HAP-1 (cell line): ENCODE measurements around the gene UBASH3B.
A peak's percentile ranks its signal among the peaks of the same experiment; 100 is the strongest.
"Not testable (repeated sequence)": the region's sequence is repeated elsewhere in the genome, so short reads cannot be mapped to it uniquely, and the experiment has no call there.

Experiments
- DNase-seq, 2 experiments: peaks; one replicate each; pipeline ENCODE4 v3.0.0-alpha.2; 2016 to 2020; ENCODE audit warnings: low spot score in 2 of 2
- H3K27me3 ChIP-seq: fragments of 250-450 bp; sonication (Bioruptor Pico); 2 replicates; pipeline ENCODE4 v1.5.1; 2020; ENCODE audit warnings: low read depth, mild to moderate bottlenecking, moderate library complexity
- H3K36me3 ChIP-seq: fragments of 250-450 bp; sonication (Bioruptor Pico); replicated peaks from 2 replicates; pipeline ENCODE4 v1.5.1; 2020; ENCODE audit warnings: mild to moderate bottlenecking
- H3K4me1 ChIP-seq: fragments of 250-450 bp; sonication (Bioruptor Pico); 2 replicates; pipeline ENCODE4 v1.5.1; 2020; ENCODE audit warnings: mild to moderate bottlenecking
- H3K4me3 ChIP-seq: fragments of 250-450 bp; sonication (Bioruptor Pico); 2 replicates; pipeline ENCODE4 v1.5.1; 2020; ENCODE audit warnings: mild to moderate bottlenecking, moderate library complexity
- H3K9me3 ChIP-seq: fragments of 250-450 bp; sonication (Bioruptor Pico); 2 replicates; pipeline ENCODE4 v1.5.1; 2020; ENCODE audit warnings: mild to moderate bottlenecking, moderate library complexity
- in situ Hi-C: fragments of 300-500 bp; cut with MboI; formaldehyde crosslinking; loops from 3 replicates; pipeline ENCODE4 v1.14.3; 2020; ENCODE audit warnings: low sequenced_read_pairs, inconsistent platforms, mixed read lengths

UBASH3B gene

DNA sequence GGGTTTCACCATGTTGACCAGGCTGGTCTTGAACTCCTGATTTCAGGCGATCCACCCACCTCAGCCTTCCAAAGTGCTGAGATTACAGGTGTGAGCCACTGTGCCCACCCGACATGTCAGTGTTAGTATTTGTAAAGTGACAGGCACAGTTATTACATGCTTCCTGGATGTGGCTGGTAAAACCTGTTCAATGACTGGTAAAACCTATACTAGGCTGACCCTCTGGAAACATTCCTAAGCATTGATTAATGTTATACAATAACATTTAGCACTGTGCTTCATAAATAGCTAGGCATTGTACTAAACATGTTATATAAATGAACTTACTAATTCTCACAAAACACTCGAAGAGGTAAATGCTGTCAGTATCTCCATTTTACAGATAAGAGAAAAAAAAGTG, 206.1 kb downstream of the UBASH3B start:
- Histone ChIP-seq H3K9me3 (no peaks in the 10 kb centered on the region), H3K27me3 (peaks cover 28% of the 10 kb centered on the region), H3K4me1 (no peaks in the 10 kb centered on the region), H3K4me3 (no peak overlapping the region), H3K36me3 (no peaks in the 10 kb centered on the region)
- DNase-seq: no peak
- in situ Hi-C loops: no loop called here

DNA sequence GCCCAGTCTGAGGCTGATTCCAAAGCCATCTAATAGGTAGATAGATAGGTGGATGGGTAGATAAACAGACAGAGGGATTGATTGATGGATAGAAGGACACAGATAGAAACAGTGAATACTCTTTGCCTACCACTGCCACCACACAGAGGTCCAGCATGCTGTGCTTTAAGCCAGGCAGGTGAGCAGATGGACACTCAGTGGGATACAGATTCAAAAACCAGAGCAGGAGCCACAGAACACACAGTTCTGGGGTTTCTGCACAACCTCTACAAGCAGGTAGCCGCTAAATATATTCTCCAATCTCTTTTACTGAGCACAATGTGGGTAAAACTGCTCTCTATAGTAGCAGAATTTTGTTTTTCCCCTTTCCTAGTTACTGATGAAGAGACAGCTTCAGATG, 206.6 kb downstream of the UBASH3B start:
- in situ Hi-C loops: no loop called here
- no peaks in the 10 kb centered on the region for H3K4me1 ChIP-seq
- H3K27me3 ChIP-seq: peaks cover 30% of the 10 kb centered on the region
- DNase-seq: no peak
- no peak overlapping the region for H3K4me3 ChIP-seq
- H3K9me3 ChIP-seq: no peaks in the 10 kb centered on the region
- no peaks in the 10 kb centered on the region for H3K36me3 ChIP-seq

DNA sequence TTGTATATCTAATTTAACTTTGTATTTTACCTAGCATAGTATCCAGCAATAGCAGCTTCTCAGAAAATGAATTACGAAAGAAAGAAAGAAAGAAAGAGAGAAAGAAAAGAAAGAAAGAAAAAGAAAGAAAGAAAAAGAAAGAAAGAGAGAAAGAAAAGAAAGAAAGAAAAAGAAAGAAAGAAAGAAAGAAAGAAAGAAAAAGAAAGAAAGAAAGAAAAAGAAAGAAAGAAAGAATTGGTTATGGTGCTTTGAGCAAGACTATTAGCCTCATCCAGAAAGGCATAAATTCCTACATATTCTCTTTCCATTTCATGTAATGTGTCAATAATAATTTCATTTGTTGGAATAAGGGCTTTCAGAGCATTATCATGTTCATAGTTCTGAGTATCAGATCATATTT, 207.6 kb downstream of the UBASH3B start:
- H3K4me3 ChIP-seq, in situ Hi-C loops, H3K4me1 ChIP-seq, H3K9me3 ChIP-seq, H3K36me3 ChIP-seq, DNase-seq: not testable (repeated sequence)
- H3K27me3 ChIP-seq: peaks cover 34% of the 10 kb centered on the region

DNA sequence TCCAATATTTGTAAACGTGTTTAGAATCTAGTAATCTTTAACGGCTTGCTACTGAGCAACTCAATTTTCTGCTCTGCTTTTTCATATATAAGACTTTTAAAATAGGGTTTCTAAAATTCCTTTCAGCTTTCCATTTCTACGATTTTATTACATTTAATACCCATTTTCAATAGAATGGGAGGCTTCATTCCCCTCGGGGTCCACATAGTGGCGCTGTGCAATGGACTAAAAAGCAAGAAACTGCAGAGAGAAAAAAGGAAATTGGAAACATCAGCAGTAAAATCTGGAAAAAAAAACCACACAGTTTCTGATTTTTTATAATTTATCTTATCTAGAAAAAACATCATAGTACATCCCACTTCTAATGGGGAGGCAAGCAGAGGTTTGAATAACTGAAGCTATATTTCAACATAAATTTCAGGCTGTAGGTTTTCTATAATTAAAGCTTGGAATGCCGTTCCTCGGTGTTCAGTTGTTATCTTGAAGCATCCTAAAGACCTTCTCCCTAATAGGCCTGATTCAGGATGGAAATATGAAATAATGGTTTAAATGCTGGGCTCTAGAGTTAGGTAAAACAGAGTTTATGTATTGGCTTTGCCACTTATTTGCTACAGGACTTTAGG, 208.3 kb downstream of the UBASH3B start:
- Histone ChIP-seq H3K4me1 (no peaks in the 10 kb centered on the region), H3K36me3 (no peaks in the 10 kb centered on the region), H3K4me3 (no peak overlapping the region), H3K27me3 (peaks cover 34% of the 10 kb centered on the region), H3K9me3 (no peaks in the 10 kb centered on the region)
- peak; percentile 40 to 68 for DNase-seq
- in situ Hi-C loops: no loop called here
